SK-N-SH treated with all-trans-retinoic acid at 6 μM for 48 hours (cell line): ENCODE data around the gene CTAG1A.
"Not testable (repeated sequence)": the region's sequence is repeated elsewhere in the genome, so short reads cannot be mapped to it uniquely, and the experiment has no call there.

ENCODE experiments used
- ATAC-seq: fragments of 200-7000 bp; cut with Tn5 transposase; 3 replicates; pipeline ENCODE4 v1.9.1; 2020; ENCODE audit warnings: mild to moderate bottlenecking, moderate library complexity
- ARNTL ChIP-seq: fragments of 450-650 bp; formaldehyde crosslinking; IDR thresholded peaks from 2 replicates; pipeline ENCODE4 v1.5.0; 2020; ENCODE audit warnings: low read depth, mild to moderate bottlenecking, moderate library complexity, borderline replicate concordance
- BACH2 ChIP-seq: fragments of 250-450 bp; sonication (Bioruptor Pico); IDR thresholded peaks from 2 replicates; pipeline ENCODE4 v1.9.0; 2021; ENCODE audit warnings: mild to moderate bottlenecking, borderline replicate concordance
- ESRRG ChIP-seq: fragments of 250-450 bp; sonication (Bioruptor Pico); IDR thresholded peaks from 2 replicates; pipeline ENCODE4 v1.6.1; 2021; ENCODE audit warnings: mild to moderate bottlenecking
- ISL1 ChIP-seq: fragments of 250-450 bp; sonication (Bioruptor Pico); IDR thresholded peaks from 2 replicates; pipeline ENCODE4 v2.1.2; 2022; ENCODE audit warnings: mild to moderate bottlenecking, moderate library complexity
- PPARA ChIP-seq: fragments of 250-450 bp; sonication (Bioruptor Pico); IDR thresholded peaks from 2 replicates; pipeline ENCODE4 v1.5.0; 2020; ENCODE audit warnings: mild to moderate bottlenecking, borderline replicate concordance
- RARB ChIP-seq: fragments of 250-450 bp; sonication (Bioruptor Pico); IDR thresholded peaks from 2 replicates; pipeline ENCODE4 v1.8.0; 2021; ENCODE audit warnings: mild to moderate bottlenecking, moderate library complexity
- SNAI2 ChIP-seq: fragments of 250-450 bp; sonication (Bioruptor Pico); IDR thresholded peaks from 2 replicates; pipeline ENCODE4 v1.5.0; 2020; ENCODE audit warnings: mild to moderate bottlenecking, moderate library complexity
- TCF4 ChIP-seq: fragments of 250-450 bp; sonication (Bioruptor Pico); IDR thresholded peaks from 2 replicates; pipeline ENCODE4 v1.8.0; 2021; ENCODE audit warnings: mild to moderate bottlenecking, moderate library complexity, borderline replicate concordance
- TOX ChIP-seq: fragments of 250-450 bp; sonication (Bioruptor Pico); IDR thresholded peaks from 2 replicates; pipeline ENCODE4 v1.8.0; 2021; ENCODE audit warnings: mild to moderate bottlenecking, moderate library complexity, borderline replicate concordance
- ZC3H10 ChIP-seq: fragments of 250-450 bp; sonication (Bioruptor Pico); IDR thresholded peaks from 2 replicates; pipeline ENCODE4 v1.5.1; 2021; ENCODE audit warnings: mild to moderate bottlenecking, moderate library complexity
- ZFP3 ChIP-seq: fragments of 250-450 bp; sonication (Bioruptor Pico); IDR thresholded peaks from 2 replicates; pipeline ENCODE4 v1.5.0; 2020; ENCODE audit warnings: mild to moderate bottlenecking, moderate library complexity
- ZFP30 ChIP-seq: fragments of 450-650 bp; formaldehyde crosslinking; IDR thresholded peaks from 2 replicates; pipeline ENCODE4 v1.5.0; 2022; ENCODE audit warnings: mild to moderate bottlenecking, moderate library complexity
- ZNF565 ChIP-seq: fragments of 450-650 bp; formaldehyde crosslinking; conservative IDR thresholded peaks from 2 replicates; pipeline ENCODE4 v1.5.0; 2020; ENCODE audit warnings: low read depth, mild to moderate bottlenecking, moderate library complexity
- ZNF70 ChIP-seq: fragments of 450-650 bp; formaldehyde crosslinking; IDR thresholded peaks from 2 replicates; pipeline ENCODE4 v1.5.0; 2020; ENCODE audit warnings: mild to moderate bottlenecking, moderate library complexity
- TF ChIP-seq, protein P1 (sequence below): fragments of 250-450 bp; sonication (Bioruptor Pico); IDR thresholded peaks from 2 replicates; pipeline ENCODE4 v1.8.0; 2020; ENCODE audit warnings: mild to moderate bottlenecking, moderate library complexity, borderline replicate concordance
- TF ChIP-seq, protein P2 (sequence below): fragments of 250-450 bp; sonication (Bioruptor Pico); IDR thresholded peaks from 2 replicates; pipeline ENCODE4 v1.5.1; 2020; ENCODE audit warnings: low read depth, mild to moderate bottlenecking, moderate library complexity
- TF ChIP-seq, protein P3 (sequence below): fragments of 250-450 bp; sonication (Bioruptor Pico); IDR thresholded peaks from 2 replicates; pipeline ENCODE4 v1.5.1; 2021; ENCODE audit warnings: mild to moderate bottlenecking, moderate library complexity
- TF ChIP-seq, protein P4 (sequence below): fragments of 250-450 bp; sonication (Bioruptor Pico); IDR thresholded peaks from 2 replicates; pipeline ENCODE4 v1.5.0; 2020; ENCODE audit warnings: mild to moderate bottlenecking, moderate library complexity

The CTAG1A gene

DNA sequence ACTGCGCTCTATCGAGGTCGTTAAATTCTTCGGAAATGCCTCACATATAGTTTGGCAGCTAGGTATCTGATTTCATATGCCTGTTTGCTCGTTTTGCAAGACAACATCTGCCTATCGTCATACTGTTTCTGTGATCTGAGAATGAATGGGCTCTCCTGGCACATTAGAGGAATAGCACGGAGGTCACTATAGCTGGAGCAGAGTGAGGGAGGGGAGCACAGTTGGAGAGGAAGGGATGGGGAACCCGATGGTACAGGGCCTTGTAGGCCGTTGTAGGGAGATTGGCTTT is 37.0 kb upstream of the CTAG1A start:
- ATAC-seq: peak; percentile 1; the same call in 2 of the 3 replicates
- TF ChIP-seq BACH2: no peak
- TF ChIP-seq ZNF565 (CRISPR knock-in tag): no peak
- TF ChIP-seq ARNTL (CRISPR knock-in tag): no peak
- TF ChIP-seq ZC3H10 (CRISPR knock-in tag): no peak
- no peak for TF ChIP-seq ZFP30
- TF ChIP-seq SNAI2 (CRISPR knock-in tag): no peak
- TF ChIP-seq RARB: no peak
- no peak for TF ChIP-seq TCF4

DNA sequence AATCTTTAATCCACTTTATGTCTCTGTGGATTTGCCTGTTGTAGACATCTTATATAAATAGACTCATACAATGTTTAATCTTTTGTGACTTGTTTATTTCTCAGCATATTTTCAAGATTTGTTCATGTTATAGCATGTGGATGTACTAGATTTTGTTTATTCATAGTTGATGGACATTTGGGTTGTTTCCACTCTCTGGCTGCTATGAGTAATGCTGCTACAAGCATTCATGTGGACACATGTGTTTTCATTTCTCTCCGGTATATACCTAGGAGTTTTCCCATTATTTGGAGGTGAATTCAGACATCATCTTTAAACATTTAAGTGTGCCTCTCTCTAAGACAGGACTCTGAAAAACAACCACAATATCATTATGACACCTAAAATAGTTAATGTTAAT is 35.2 kb upstream of the CTAG1A start:
- no peak for ATAC-seq
- no peak for TF ChIP-seq ESRRG (CRISPR knock-in tag)
- no peak for TF ChIP-seq RARB
- TF ChIP-seq BACH2: no peak
- no peak for TF ChIP-seq ZNF565 (CRISPR knock-in tag)
- no peak for TF ChIP-seq ISL1 (CRISPR knock-in tag)
- no peak for TF ChIP-seq SNAI2 (CRISPR knock-in tag)
- no peak for TF ChIP-seq ZFP30
- TF ChIP-seq, protein P1, sequence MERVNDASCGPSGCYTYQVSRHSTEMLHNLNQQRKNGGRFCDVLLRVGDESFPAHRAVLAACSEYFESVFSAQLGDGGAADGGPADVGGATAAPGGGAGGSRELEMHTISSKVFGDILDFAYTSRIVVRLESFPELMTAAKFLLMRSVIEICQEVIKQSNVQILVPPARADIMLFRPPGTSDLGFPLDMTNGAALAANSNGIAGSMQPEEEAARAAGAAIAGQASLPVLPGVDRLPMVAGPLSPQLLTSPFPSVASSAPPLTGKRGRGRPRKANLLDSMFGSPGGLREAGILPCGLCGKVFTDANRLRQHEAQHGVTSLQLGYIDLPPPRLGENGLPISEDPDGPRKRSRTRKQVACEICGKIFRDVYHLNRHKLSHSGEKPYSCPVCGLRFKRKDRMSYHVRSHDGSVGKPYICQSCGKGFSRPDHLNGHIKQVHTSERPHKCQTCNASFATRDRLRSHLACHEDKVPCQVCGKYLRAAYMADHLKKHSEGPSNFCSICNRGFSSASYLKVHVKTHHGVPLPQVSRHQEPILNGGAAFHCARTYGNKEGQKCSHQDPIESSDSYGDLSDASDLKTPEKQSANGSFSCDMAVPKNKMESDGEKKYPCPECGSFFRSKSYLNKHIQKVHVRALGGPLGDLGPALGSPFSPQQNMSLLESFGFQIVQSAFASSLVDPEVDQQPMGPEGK (CRISPR knock-in tag): no peak
- TF ChIP-seq, protein P2, sequence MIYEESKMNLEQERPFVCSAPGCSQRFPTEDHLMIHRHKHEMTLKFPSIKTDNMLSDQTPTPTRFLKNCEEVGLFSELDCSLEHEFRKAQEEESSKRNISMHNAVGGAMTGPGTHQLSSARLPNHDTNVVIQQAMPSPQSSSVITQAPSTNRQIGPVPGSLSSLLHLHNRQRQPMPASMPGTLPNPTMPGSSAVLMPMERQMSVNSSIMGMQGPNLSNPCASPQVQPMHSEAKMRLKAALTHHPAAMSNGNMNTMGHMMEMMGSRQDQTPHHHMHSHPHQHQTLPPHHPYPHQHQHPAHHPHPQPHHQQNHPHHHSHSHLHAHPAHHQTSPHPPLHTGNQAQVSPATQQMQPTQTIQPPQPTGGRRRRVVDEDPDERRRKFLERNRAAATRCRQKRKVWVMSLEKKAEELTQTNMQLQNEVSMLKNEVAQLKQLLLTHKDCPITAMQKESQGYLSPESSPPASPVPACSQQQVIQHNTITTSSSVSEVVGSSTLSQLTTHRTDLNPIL (CRISPR knock-in tag): no peak
- TF ChIP-seq, protein P3, sequence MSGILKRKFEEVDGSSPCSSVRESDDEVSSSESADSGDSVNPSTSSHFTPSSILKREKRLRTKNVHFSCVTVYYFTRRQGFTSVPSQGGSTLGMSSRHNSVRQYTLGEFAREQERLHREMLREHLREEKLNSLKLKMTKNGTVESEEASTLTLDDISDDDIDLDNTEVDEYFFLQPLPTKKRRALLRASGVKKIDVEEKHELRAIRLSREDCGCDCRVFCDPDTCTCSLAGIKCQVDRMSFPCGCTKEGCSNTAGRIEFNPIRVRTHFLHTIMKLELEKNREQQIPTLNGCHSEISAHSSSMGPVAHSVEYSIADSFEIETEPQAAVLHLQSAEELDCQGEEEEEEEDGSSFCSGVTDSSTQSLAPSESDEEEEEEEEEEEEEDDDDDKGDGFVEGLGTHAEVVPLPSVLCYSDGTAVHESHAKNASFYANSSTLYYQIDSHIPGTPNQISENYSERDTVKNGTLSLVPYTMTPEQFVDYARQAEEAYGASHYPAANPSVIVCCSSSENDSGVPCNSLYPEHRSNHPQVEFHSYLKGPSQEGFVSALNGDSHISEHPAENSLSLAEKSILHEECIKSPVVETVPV (CRISPR knock-in tag): no peak
- no peak for TF ChIP-seq ZNF70 (CRISPR knock-in tag)
- TF ChIP-seq ZFP3 (CRISPR knock-in tag): no peak
- TF ChIP-seq TOX (CRISPR knock-in tag): no peak
- TF ChIP-seq ARNTL (CRISPR knock-in tag): no peak
- no peak for TF ChIP-seq PPARA (CRISPR knock-in tag)
- TF ChIP-seq ZC3H10 (CRISPR knock-in tag): no peak
- TF ChIP-seq, protein P4, sequence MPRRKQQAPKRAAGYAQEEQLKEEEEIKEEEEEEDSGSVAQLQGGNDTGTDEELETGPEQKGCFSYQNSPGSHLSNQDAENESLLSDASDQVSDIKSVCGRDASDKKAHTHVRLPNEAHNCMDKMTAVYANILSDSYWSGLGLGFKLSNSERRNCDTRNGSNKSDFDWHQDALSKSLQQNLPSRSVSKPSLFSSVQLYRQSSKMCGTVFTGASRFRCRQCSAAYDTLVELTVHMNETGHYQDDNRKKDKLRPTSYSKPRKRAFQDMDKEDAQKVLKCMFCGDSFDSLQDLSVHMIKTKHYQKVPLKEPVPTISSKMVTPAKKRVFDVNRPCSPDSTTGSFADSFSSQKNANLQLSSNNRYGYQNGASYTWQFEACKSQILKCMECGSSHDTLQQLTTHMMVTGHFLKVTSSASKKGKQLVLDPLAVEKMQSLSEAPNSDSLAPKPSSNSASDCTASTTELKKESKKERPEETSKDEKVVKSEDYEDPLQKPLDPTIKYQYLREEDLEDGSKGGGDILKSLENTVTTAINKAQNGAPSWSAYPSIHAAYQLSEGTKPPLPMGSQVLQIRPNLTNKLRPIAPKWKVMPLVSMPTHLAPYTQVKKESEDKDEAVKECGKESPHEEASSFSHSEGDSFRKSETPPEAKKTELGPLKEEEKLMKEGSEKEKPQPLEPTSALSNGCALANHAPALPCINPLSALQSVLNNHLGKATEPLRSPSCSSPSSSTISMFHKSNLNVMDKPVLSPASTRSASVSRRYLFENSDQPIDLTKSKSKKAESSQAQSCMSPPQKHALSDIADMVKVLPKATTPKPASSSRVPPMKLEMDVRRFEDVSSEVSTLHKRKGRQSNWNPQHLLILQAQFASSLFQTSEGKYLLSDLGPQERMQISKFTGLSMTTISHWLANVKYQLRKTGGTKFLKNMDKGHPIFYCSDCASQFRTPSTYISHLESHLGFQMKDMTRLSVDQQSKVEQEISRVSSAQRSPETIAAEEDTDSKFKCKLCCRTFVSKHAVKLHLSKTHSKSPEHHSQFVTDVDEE (CRISPR knock-in tag): no peak

DNA sequence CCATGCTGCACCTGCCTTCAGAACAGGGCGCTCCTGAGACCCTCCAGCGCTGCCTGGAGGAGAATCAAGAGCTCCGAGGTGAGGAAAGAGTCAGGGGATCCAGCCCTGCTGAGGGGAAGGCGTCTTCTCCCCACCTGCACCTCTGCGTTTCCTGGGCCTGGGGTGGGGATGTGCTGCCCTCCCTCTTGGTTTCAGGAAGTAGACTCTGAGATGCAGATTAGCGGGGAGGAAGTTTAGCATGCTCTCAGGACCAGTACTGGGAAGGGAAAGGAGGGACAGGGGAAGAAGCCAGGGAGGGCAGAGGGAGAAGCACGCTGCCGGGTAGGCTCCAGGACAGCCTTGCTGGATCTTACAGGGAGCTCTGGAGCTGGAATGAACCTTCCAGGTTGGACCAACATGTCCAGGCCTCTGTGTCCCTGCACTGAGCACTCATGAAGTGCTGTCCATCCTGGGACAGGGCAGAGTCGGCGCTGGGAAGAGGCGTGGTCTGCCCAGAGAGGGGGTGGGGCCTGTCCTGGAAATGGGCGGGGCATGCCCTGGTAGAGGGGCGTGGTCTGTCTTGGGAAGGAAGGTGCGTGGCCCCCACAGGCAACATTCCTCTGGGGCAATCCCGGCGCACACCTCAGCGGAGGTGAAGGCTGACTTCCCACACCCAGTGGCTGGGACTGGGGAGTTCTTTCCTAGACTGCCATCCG is 32.7 kb upstream of the CTAG1A start:
- peak; percentile 7; the same call in 2 of the 3 replicates for ATAC-seq

DNA sequence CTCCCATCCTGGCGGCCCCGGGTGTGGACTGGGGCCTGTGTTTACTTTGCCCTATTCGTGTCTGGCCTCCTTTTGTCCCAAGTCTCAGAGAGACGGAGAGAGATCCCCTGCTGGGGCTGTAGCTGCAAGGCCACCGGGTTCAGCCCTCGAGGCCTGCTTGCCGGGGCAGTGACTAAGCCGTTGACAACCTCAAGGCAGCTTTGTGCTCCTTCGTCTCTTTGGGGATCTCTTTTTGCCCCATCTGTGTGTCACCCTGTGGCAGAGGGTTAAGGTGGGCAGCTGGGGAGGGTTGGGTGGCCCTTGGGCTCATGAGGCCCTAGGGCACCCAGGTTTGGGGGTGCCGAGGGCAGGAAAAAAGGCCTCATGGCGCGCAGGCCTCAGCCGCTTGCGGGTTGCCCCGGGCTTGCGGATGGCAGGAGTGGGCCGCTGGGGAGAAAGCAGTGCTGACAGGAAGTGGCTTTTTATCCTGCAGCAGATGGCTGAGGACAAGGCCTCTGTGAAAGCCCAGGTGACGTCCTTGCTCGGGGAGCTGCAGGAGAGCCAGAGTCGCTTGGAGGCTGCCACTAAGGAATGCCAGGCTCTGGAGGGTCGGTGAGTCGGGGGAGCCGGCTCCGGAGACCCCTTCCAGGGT is 26.8 kb upstream of the CTAG1A start:
- not testable (repeated sequence) for ATAC-seq

DNA sequence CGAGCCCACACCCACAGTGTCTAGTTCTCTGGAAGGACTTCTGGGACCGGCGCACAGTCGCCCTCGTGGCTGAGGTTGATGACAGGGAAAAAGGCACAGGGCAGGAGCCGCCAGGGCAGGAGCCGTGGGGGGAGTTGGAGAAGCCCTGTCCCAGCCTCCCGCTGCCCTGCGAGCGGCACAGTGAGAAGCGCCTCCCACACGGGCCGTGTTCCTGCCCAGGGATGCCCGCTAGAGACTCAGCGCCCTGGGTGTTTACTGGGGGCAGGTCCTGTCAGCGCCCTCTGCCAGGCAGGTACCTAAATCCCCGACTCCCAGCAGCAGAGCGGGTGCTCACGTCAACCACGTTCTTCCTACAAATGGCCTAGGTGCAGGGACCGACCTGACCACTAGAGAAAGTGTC is 26.0 kb upstream of the CTAG1A start:
- not testable (repeated sequence) for ATAC-seq

DNA sequence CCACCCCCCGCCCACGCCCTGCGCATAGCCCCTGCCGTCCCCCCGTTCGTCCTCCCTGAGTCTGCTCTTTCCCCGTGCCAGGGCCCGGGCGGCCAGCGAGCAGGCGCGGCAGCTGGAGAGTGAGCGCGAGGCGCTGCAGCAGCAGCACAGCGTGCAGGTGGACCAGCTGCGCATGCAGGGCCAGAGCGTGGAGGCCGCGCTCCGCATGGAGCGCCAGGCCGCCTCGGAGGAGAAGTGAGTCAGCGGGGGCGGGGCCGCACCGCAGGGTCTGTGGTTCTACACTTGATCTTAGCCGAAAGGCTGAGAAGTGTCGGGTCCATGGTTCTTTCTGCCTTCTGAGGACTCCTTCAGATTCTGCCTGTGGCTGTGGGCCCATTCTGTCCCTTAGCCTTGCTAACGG is 24.6 kb upstream of the CTAG1A start:
- ATAC-seq: peak; percentile 12

DNA sequence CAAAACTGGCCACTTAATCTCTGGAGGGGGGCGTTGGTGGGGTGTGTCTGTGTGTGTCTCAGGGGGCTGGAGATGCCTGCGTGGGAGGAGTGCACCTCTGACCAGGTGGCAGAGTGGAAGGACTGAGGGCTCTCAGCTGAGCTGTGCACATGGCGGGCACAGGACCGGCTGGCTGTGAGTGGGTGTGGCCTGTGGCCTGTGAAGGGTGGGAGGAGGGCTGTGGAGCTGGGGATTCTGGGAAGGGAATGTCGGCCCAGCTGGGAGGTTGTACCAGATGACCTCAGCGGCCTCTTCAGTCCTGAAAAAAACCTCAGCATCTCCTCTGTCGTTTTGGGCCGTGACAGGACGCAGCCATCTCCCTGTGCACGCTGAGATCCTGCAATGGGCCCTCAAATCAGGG is 22.6 kb upstream of the CTAG1A start:
- ATAC-seq: peak; percentile 14; the same call in 1 of the 3 replicates

DNA sequence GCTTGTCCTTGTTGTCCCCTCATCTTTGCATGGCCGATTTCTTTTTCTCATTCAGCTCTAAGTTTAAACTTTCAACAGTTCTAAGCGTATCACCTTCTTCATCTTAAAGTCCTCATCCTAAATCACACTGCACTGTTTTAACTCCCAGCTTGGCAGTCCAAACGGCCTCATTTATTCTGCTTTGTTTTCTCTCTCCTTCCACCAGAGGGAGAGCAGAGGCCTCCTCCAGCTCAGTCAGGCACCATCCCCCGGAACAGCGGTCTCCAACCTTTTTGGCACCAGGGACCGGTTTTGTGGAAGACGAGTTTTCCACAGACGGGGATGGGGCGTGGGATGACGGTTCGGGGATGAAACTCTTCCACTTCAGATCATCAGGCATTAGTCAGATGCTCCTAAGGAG is 14.6 kb upstream of the CTAG1A start:
- ATAC-seq: peak; percentile 63

DNA sequence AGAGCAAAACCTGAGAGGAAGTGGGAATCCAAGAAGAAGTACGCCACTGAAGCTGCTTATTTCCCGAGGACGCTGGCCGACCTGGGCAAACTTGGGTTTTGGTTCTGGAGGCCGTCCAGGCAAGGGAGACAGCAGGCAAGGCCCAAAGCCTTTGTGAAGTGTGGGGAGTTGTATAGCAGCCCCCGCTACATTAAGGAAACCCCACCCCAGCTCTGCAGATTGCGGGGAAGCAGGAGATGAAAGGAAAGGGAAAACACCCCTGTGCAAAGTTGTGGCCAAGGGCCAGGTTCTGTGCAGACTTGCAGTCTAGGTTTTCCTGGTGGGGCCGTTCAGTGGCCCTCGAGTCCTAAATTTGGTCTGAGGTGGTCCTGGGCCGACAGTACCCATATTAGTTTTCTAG is 11.9 kb upstream of the CTAG1A start:
- not testable (repeated sequence) for ATAC-seq

DNA sequence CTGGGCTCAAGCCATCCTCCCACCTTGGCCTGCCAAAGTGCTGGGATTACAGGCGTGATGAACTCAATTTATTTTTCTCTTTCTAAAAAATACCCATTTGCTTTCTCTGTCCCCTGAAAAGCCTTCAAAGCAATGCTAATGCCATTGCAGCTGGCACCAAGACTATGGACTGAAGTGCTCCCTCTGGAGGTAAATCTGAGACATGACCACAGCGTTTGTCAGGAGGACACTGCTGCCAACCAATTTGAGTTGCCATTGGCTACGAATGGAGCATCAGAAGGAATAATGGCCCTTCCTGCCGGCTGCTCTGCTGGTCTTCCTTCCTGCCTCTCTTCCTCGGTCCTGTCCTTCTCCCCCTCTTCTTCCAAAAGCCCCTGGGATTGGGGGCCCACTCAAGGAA is 9.9 kb upstream of the CTAG1A start:
- ATAC-seq: peak; percentile 91

DNA sequence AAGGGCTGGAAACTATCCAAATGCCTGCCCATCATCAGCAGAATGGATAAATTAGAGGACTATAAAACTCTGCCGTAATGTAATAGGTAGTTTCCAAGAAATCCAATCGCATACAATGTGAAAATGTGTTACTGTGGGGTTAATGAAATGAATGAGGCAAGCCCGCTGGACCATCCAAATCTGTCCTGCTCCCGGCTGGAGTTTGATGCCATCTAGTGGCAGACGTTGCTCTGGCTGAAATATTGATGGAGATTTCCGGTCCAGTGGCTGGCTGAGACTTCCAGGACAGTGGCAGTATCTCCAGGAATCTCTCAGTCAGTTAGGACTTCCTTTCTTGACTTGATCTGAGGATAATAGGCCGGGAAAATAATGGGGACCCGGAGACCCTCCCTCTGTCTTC is 1.9 kb upstream of the CTAG1A start:
- ATAC-seq: peak; percentile 89
